HUES6 (cell line): ENCODE results near the gene FBXL7.

Experiments
- H3K27ac ChIP-seq: 2 replicates; pipeline ENCODE4 v1.7.0; 2013; ENCODE audit warnings: low read depth, mild to moderate bottlenecking, low read length, inconsistent platforms
- H3K27me3 ChIP-seq: 2 replicates; pipeline ENCODE4 v1.6.1; 2013; ENCODE audit warnings: low read length; ENCODE audit not compliant: control insufficient read depth, insufficient read depth
- H3K36me3 ChIP-seq: 2 replicates; pipeline ENCODE4 v1.6.1; 2013; ENCODE audit warnings: low read length; ENCODE audit not compliant: control insufficient read depth, insufficient read depth
- H3K4me1 ChIP-seq: 2 replicates; pipeline ENCODE4 v1.6.1; 2013; ENCODE audit warnings: low read length; ENCODE audit not compliant: control insufficient read depth, insufficient read depth
- H3K4me3 ChIP-seq: 2 replicates; pipeline ENCODE4 v1.5.1; 2013; ENCODE audit warnings: low read depth, low read length
- H3K9ac ChIP-seq: one replicate; pipeline ENCODE4 v1.6.1; 2013; ENCODE audit warnings: mild to moderate bottlenecking, low read length
- H3K9me3 ChIP-seq: 2 replicates; pipeline ENCODE4 v1.6.1; 2013; ENCODE audit warnings: low read depth, low read length; ENCODE audit not compliant: control insufficient read depth, insufficient read depth

Gene FBXL7

GRCh38 chr5:15574806-15575325 lies 74.9 kb downstream of the FBXL7 start:
- Histone ChIP-seq H3K27me3 (no peaks in the 10 kb centered on the region), H3K27ac (no peak overlapping the region), H3K9ac (no peak overlapping the region), H3K4me3 (no peak overlapping the region), H3K36me3 (no peaks in the 10 kb centered on the region), H3K9me3 (no peaks in the 10 kb centered on the region), H3K4me1 (peaks cover 5% of the 10 kb centered on the region; the same call in 1 of the 2 replicates)

- peaks cover 5% of the 10 kb centered on the region; the same call in 1 of the 2 replicates for H3K4me1 ChIP-seq
- H3K9me3 ChIP-seq = no peaks in the 10 kb centered on the region
- no peak overlapping the region for H3K4me3 ChIP-seq
- no peak overlapping the region for H3K27ac ChIP-seq
- H3K9ac ChIP-seq = no peak overlapping the region
- H3K27me3 ChIP-seq = no peaks in the 10 kb centered on the region
- H3K36me3 ChIP-seq = no peaks in the 10 kb centered on the region; the same call in 1 of the 2 replicates
These were observed 75.7 kb downstream of the FBXL7 start for GRCh38 chr5:15575666-15576065.

- H3K27me3 ChIP-seq = no peaks in the 10 kb centered on the region
- no peaks in the 10 kb centered on the region; the same call in 1 of the 2 replicates for H3K36me3 ChIP-seq
- no peaks in the 10 kb centered on the region for H3K9me3 ChIP-seq
- no peak overlapping the region for H3K27ac ChIP-seq
- no peaks in the 10 kb centered on the region for H3K4me1 ChIP-seq
- no peak overlapping the region for H3K9ac ChIP-seq
- no peak overlapping the region for H3K4me3 ChIP-seq
These were observed 77.2 kb downstream of the FBXL7 start for GRCh38 chr5:15577132-15577531.

- Histone ChIP-seq H3K4me1 (no peaks in the 10 kb centered on the region), H3K36me3 (no peaks in the 10 kb centered on the region; the same call in 1 of the 2 replicates), H3K9me3 (peaks cover 4% of the 10 kb centered on the region; the same call in 1 of the 2 replicates), H3K9ac (no peak overlapping the region), H3K27ac (no peak overlapping the region), H3K27me3 (no peaks in the 10 kb centered on the region), H3K4me3 (no peak overlapping the region)
These were observed 77.9 kb downstream of the FBXL7 start for GRCh38 chr5:15577831-15578230.

GRCh38 chr5:15579193-15579990 lies 79.4 kb downstream of the FBXL7 start:
- Histone ChIP-seq H3K4me3 (no peak overlapping the region), H3K27ac (no peak overlapping the region), H3K36me3 (no peaks in the 10 kb centered on the region; the same call in 1 of the 2 replicates), H3K9ac (no peak overlapping the region), H3K9me3 (peaks cover 14% of the 10 kb centered on the region), H3K4me1 (no peaks in the 10 kb centered on the region), H3K27me3 (no peaks in the 10 kb centered on the region)

GRCh38 chr5:15584528-15584927 lies 84.5 kb downstream of the FBXL7 start:
- no peak overlapping the region for H3K4me3 ChIP-seq

GRCh38 chr5:15585128-15585527 lies 85.1 kb downstream of the FBXL7 start:
- Histone ChIP-seq H3K4me1 (no peaks in the 10 kb centered on the region), H3K27me3 (no peaks in the 10 kb centered on the region), H3K4me3 (no peak overlapping the region)

More at GRCh38 chr5:15584528-15584927, 84.5 kb downstream of the FBXL7 start:
- Histone ChIP-seq H3K27me3 (no peaks in the 10 kb centered on the region), H3K4me1 (no peaks in the 10 kb centered on the region), H3K27ac (no peak overlapping the region), H3K9me3 (peaks cover 22% of the 10 kb centered on the region), H3K36me3 (no peaks in the 10 kb centered on the region; the same call in none of the 2 replicates), H3K9ac (no peak overlapping the region)

GRCh38 chr5:15585841-15586591 lies 86.0 kb downstream of the FBXL7 start:
- no peaks in the 10 kb centered on the region for H3K27me3 ChIP-seq
- no peak overlapping the region for H3K9ac ChIP-seq
- no peak overlapping the region for H3K4me3 ChIP-seq
- H3K36me3 ChIP-seq = no peaks in the 10 kb centered on the region; the same call in 1 of the 2 replicates
- H3K27ac ChIP-seq = no peak overlapping the region
- peaks cover 22% of the 10 kb centered on the region for H3K9me3 ChIP-seq
- H3K4me1 ChIP-seq = no peaks in the 10 kb centered on the region

More at GRCh38 chr5:15585128-15585527, 85.1 kb downstream of the FBXL7 start:
- H3K36me3 ChIP-seq = no peaks in the 10 kb centered on the region; the same call in none of the 2 replicates
- peaks cover 22% of the 10 kb centered on the region for H3K9me3 ChIP-seq
- H3K27ac ChIP-seq = no peak overlapping the region
- H3K9ac ChIP-seq = no peak overlapping the region

GRCh38 chr5:15587916-15588315 lies 87.9 kb downstream of the FBXL7 start:
- no peak overlapping the region for H3K27ac ChIP-seq

GRCh38 chr5:15592728-15593127 lies 92.7 kb downstream of the FBXL7 start:
- no peaks in the 10 kb centered on the region for H3K27me3 ChIP-seq
- no peak overlapping the region for H3K9ac ChIP-seq
- no peak overlapping the region for H3K4me3 ChIP-seq
- H3K9me3 ChIP-seq = no peaks in the 10 kb centered on the region
- H3K27ac ChIP-seq = no peak overlapping the region
- H3K36me3 ChIP-seq = no peaks in the 10 kb centered on the region
- H3K4me1 ChIP-seq = peaks cover 9% of the 10 kb centered on the region; the same call in 1 of the 2 replicates

More at GRCh38 chr5:15587916-15588315, 87.9 kb downstream of the FBXL7 start:
- H3K9ac ChIP-seq = no peak overlapping the region
- no peaks in the 10 kb centered on the region for H3K4me1 ChIP-seq
- peaks cover 19% of the 10 kb centered on the region for H3K9me3 ChIP-seq
- no peaks in the 10 kb centered on the region; the same call in 1 of the 2 replicates for H3K36me3 ChIP-seq
- H3K27me3 ChIP-seq = no peaks in the 10 kb centered on the region
- H3K4me3 ChIP-seq = no peak overlapping the region
